Uterus (tissue), 2 donors: Measurements from ENCODE around the gene TPST2.

ENCODE experiments used
- POLR2A ChIP-seq, 2 donors: fragments of 450-650 bp; IDR thresholded peaks; one replicate each; pipeline ENCODE4 v1.6.1; 2016; ENCODE audit warnings: antibody characterized with exemption in 2 of 2, mild to moderate bottlenecking in 1 of 2, moderate library complexity in 1 of 2
- TF ChIP-seq, protein P1 (sequence below), 4 experiments: fragments of 200-600 bp in 2 of 4; fragments of 450-650 bp in 2 of 4; sonication (generic) in 2 of 4; IDR thresholded peaks; one replicate each; pipeline ENCODE4 v1.5.1; 2016 to 2019; ENCODE audit warnings: antibody characterized with exemption in 4 of 4, mild to moderate bottlenecking in 2 of 4, moderate library complexity in 1 of 4

DNA sequence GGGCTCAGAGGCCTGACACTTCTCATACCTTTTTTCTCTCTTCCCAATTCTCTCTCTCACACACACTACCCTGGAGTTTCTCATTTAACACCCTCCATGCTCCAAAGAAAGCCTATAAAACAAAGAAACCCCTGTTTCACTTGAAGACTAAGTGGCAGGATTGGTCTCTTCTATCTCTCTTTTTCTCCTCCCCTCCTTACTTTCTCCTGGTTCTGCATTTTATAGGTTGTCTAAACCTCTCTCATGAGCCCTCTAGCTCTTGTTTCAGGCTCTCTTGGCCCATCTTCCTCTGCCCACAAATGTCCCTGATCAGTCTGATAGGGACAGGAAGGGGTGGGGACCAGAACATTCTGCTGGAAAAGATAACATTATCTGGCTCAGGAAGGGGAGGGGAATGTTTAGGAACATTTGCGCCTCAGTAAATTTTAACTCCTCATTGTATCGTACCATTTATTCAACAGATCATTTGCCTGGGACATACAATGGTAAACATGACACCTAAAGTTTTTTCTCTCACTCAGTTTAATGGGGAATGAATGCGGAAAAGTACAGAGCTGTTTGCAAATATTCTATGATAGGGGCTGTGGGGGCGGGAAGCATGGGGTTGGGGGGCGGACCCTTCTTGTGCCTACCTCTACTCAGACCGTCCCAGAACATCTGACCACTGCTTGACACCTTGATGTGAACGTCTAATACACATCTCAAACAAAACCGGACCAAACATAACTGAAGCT is 42.7 kb upstream of the TPST2 start:
- TF ChIP-seq, protein P1, sequence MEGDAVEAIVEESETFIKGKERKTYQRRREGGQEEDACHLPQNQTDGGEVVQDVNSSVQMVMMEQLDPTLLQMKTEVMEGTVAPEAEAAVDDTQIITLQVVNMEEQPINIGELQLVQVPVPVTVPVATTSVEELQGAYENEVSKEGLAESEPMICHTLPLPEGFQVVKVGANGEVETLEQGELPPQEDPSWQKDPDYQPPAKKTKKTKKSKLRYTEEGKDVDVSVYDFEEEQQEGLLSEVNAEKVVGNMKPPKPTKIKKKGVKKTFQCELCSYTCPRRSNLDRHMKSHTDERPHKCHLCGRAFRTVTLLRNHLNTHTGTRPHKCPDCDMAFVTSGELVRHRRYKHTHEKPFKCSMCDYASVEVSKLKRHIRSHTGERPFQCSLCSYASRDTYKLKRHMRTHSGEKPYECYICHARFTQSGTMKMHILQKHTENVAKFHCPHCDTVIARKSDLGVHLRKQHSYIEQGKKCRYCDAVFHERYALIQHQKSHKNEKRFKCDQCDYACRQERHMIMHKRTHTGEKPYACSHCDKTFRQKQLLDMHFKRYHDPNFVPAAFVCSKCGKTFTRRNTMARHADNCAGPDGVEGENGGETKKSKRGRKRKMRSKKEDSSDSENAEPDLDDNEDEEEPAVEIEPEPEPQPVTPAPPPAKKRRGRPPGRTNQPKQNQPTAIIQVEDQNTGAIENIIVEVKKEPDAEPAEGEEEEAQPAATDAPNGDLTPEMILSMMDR (IDR thresholded peaks at IDR 0.05), result no peak
- no peak for TF ChIP-seq POLR2A (IDR thresholded peaks at IDR 0.05)
